NCI-H1105 treated with DMSO at 0.1 percent for 48 hours (cell line): ENCODE measurements around the gene RREB1.

Experiments used
- DNase-seq: peaks from one replicate; lab custom pipeline; 2025; lab: John Stamatoyannopoulos, UW

The RREB1 gene, protein sequence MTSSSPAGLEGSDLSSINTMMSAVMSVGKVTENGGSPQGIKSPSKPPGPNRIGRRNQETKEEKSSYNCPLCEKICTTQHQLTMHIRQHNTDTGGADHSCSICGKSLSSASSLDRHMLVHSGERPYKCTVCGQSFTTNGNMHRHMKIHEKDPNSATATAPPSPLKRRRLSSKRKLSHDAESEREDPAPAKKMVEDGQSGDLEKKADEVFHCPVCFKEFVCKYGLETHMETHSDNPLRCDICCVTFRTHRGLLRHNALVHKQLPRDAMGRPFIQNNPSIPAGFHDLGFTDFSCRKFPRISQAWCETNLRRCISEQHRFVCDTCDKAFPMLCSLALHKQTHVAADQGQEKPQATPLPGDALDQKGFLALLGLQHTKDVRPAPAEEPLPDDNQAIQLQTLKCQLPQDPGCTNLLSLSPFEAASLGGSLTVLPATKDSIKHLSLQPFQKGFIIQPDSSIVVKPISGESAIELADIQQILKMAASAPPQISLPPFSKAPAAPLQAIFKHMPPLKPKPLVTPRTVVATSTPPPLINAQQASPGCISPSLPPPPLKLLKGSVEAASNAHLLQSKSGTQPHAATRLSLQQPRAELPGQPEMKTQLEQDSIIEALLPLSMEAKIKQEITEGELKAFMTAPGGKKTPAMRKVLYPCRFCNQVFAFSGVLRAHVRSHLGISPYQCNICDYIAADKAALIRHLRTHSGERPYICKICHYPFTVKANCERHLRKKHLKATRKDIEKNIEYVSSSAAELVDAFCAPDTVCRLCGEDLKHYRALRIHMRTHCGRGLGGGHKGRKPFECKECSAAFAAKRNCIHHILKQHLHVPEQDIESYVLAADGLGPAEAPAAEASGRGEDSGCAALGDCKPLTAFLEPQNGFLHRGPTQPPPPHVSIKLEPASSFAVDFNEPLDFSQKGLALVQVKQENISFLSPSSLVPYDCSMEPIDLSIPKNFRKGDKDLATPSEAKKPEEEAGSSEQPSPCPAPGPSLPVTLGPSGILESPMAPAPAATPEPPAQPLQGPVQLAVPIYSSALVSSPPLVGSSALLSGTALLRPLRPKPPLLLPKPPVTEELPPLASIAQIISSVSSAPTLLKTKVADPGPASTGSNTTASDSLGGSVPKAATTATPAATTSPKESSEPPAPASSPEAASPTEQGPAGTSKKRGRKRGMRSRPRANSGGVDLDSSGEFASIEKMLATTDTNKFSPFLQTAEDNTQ (N-terminal part only)

DNA sequence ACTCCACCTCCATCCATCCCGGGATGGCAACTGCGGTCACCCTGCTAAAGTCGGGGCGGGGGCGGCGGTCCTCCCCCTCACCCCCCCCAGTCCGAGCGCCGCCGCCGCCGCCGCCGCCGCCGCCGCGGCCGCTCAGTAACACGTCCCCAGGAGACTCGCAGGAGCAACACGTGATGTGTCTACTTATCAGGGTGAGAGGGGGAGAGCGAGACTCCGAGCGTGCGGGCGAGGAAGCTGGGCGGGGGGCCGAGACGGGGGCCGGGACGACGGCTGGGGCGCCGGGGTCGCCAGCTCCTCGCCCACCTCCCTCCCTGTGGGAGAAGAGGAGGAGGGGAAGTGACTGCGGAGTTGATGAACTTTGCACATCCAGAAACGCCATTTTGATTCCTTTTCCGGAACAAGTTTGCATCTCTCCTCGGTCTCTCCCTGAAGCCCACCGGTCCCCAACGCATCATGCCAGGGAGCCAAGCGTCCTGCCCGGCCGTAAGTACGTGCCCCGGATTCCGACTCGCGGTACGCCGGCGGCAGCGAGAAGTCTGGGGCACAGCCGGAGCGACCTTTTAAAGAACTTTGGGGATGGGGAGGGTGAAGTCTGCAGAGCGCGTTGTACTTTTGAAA, at the start of gene RREB1:
Gene RREB1 (plus strand): TSS at position 384 of the 618 bp plus-strand sequence. CDS start 73,951 bp downstream, outside the sequence.
- DNase-seq, result peak; percentile 57

DNA sequence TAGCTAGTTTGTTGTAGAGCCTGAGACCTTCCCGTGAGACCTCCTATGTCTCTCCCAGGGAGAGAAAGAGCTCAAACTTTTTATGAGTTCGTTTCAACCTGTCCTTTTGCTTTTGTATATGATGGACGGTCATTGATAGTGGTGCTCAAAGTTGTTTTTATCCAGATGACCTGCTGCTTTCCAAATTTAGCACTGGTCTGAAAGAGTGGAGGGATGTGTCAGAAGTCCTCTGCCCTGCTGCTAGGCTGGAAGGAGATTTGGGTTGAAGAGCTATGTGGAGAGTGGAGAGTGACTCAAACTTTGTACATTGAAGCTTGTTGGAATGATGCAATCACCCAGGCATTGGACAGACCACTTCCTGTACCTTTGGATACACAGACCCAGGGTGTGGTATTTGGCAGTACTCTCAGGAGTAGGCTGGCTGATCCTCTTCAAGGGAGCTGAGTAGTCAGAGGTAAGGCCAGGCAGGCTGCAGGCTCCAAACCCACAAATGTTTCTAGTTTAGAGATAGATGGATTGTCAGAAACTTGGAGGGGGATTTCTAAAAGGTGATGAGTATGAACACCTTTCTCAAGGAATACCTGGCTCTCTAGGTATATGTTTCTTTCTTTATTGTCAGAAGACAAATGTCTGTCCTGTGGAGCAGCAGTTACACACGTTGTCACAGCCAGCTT, 49.4 kb upstream of the RREB1 start:
- no peak for DNase-seq

DNA sequence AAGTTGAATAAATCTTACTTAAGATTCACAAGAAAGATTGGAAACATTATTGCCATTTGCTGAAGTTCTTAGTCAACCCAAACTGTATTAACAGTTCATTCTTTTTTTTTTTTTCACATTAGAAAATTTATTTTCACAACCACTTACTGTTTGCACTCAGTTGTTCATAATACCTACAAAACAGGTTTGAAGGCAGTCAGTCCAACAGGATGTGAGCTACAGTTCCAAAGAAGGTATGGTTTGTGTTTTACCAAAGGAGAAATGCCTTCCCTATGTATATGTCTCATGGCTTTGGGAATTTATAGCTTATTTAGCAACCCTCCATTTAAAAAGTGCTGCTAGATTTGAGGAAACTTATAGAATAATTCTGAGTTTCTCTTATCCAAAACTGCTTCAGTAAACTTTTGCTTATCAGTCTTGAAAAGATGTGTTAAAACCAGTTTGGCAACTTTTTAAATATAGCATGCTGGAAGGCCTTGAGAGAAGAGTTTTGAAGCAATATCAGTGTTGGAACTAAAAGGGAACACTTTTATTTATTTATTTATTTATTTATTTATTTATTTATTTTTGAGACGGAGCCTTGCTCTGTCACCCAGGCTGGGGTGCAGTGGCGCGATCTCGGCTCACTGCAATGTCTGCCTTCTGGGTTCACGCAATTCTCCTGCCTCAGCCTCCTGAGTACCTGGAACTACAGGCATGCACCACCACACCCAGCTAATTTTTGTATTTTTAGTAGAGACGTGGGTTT, 46.8 kb upstream of the RREB1 start:
- DNase-seq, result no peak

DNA sequence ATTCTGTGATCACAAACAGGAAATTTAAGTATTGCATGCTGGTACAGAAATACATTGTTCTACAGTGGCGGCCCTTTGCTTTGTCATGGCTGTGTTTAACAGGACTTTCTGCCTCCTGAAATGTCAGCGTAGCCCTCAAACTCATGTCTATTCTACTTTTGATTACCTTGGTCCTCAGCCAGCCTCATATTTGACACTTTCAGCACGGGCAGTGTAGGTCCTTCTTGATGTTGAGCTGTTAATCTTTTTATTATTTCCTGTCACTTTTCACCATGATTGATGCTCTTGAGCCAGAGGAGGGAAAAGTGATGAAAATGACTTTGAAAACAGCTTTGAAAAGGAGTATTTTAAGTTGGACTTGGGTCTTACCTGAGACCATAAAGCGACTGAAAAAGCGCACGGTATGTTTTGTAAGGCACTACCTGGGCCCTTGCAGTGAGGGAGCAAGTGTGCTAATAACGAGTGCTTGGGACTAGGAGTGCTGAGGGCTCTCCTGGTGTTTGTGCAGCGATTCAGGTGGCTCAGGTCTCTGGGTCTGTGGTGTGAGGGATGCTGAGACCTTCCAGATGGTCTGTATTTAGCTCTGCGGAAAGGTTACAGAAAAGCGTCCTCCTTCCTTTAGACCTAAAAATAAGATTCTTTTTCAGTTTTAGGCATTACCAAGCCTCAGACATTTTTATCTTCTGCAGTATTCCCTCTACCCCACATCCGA, 45.2 kb upstream of the RREB1 start:
- peak; percentile 30 for DNase-seq

DNA sequence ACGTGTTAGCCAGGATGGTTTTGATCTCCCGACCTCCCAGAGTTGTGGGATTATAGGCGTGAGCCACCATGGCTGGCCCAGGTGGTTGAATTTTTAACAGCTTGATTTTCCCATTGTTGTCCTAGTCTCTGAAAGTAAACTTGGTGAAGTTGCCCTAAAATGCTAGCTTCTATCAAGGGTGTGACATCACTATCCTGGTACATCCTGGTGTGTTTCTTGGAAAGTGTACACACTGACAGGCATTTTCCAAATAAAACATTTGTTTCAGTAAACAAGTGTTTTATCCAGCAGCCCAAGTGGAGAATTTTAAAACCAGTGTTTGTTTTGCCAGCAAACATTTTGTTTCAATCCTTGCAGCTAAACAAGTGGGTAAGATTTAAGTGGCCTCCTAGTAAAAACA, 40.5 kb upstream of the RREB1 start:
- DNase-seq, result no peak

DNA sequence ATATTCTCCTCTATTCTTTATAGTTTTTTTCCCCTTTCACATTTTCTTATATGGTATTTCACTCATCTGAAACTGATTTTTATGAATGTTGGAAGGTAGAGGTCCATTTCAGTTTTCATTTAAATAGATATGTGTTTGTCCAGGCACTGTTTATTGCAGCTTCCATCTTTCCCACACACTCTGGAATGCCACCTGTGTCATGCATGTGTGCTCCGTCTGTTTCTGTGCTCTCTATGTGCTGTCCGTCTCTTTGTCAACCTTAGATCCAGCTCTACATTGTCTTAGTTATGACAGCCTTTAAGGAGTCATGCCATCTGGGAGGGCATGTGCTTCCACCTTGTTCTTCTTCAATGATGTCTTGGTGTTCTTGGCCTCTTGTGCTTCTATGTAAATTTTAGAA, 36.4 kb upstream of the RREB1 start:
- no peak for DNase-seq

DNA sequence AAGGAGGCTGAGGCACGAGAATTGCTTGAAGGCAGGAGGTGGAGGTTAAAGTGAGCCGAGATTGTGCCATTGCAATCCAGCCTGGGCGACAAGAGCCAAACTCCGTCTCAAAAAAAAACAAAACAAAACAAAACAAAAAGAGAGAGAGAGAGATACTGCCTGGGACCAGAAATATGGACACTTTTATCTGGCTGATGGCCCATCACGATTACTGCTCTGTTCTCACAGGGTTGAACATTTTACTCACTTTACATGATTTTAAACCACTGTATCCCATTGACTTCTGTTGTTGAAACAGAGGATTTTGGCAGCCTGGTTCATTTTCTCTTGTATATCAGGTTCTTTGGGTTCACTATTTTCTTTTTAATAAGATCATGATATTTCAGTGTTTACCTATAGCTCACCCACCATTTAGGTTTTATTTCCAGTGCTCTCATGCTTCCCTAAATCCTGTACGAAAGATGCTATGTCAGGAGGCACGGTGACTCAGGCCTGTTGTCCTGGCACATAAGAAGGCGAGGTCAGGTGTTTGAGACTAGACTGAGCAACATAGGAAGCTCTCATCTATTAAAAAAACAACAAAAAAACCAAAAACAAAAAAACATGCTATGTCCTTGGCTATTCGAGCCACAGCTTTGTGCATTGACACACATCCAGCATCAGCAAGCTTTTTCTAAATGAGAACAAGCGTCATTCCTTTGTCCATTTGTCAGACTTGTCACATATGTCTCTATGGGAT, 34.5 kb upstream of the RREB1 start:
- no peak for DNase-seq

DNA sequence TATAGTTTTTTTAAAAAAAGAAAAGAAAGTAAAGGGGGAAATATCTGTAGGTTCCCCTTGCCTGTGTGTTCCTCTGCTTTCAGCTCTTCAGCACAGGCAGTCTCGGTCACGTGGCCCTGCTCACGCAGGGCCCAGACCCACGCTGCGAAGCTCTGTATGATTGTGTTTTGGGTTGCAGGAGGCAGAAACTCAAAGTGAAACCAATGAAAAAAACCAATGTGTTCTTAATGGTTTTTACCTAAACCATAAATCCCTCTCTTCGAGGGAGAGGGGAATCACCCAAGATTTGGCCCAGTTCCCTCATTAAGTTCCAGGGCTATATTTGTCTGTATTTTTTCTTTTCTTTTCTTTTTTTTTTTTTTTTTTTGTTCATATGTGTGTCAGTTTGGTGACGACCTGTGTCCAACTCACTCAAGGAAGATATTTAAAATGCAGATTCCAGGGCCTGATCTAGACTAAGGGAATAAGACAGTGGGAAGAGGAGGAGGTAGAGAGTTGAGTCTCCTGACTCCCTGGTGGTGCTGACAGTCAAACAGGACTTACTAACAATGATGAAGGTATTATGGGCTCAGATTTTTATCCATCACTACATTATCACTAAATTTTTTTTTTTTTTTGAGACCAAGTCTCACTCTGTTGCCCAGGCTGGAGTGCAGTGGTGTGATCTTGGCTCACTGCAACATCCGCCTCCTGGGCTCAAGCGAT, 33.8 kb upstream of the RREB1 start:
- no peak for DNase-seq

DNA sequence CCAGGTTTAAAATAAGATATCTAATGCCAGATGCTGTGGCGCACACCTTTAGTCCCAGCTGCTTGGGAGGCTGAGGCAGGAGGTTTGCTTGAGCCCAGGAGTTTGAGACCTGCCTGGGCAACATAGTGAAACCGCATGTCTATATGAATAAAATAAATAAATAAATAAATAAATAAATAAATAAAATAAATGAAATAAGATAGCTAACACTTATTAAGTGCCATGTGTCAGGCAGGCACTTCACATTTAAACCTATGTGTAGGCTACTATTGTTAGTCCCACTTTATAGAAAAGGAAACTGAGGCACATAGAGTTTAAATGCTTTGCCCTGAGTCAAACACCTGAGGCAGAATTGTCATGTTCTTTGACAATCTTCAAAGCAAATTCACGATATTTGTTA, 32.9 kb upstream of the RREB1 start:
- DNase-seq, result no peak

DNA sequence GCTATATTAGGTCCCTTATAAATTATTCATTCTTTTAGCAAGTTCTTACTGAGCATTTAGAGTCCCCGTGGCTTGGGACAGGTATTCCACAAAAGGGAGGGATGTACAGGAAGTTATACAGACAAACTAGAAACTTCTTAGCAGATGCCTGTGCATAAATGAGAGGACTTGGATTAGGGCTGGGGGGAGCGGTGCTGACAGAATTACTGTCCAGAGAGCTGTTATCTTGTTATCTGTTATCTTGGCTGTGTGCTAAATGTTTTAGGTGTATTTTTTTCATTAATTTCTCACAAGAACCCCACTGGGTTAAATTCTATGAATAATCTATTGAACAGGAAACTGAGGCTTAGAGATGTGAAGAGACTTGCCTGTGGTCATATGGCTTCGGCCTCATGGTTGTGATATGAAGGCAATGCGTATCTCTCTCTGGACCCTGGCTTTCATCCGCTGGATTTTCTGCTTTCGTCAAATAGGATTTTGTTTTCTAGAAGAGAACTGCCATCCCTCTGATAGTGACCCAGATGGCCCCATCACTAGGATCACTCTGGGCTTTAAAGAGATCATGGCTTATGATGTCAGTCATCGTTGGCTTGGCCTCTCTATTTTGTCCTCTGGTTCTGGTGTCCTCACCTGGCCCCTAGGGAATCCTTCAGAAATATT, 32.3 kb upstream of the RREB1 start:
- no peak for DNase-seq

DNA sequence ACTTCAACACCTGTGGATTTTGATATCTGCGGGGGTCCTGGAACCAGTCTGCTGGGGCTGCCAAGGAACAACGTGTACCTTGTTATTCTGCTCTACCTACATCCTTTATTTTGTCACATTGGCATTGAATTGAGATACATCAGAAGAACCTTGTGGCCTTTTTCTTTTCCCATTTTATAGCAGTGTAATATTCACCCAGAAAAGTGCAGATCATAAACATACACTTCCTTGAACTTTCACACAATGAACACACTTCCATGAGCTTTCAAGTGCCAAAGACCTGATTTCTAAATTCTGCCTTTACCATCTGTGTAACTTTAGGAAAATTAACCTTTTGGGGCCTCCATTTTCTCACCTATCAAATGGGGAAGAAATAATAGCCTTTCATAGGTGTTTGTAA, 29.9 kb upstream of the RREB1 start:
- no peak for DNase-seq

DNA sequence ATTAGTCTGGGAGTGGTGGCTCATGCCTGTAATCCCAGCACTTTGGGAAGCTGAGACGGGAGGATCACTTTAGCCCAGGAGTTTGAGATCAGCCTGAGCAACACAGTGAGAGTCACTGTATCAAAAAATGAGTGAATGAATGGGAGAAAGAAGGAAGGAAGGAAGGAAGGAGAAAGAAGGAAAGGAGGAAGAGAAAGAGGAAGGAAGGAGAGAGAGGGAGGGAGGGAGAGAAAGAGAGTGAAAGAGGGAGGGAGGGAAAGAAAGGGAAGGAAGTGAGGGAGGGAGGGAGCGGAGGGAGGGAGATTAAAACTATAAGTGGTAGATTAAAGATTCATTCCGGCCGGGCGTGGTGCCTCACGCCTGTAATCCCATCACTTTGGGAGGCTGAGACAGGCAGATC, 28.9 kb upstream of the RREB1 start:
- no peak for DNase-seq

DNA sequence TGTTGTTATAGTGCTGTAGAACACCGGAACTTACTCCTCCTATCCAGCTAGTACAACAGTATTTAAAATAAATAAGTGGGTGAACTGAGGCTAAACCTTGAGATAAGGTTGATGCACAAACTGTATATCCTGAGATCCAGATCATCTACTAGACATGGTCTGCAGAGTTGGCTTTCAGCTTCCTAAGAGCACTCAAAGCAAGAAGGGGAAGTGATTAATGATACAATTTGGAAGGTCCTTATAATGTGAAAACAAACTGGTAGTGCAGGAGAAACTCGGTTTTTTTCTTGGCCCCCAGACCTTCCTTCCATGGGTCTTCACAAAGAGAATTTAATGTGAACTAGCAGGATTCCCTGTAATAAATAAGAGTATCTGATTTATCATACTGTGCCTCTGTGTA, 27.4 kb upstream of the RREB1 start:
- DNase-seq, result no peak

DNA sequence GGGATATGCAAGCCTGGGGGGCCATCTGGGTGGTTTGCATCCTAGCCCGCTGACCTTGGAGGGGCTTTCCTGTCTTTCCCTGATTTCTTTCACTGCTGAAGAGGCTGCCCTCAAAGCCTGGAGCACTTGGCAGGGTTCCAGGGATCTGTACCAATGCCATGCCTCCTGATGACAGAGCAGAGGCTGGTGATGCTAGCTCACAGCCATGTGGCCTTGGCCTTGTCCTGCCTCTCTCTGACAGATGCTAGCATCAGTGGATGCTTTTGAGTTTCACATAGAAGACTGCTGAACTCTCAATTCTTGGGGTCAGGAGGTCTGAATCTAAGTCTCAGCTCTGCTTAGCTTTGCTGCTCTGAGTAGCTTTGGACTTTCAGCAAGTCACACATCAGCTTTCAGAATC, 21.9 kb upstream of the RREB1 start:
- peak; percentile 70 for DNase-seq

DNA sequence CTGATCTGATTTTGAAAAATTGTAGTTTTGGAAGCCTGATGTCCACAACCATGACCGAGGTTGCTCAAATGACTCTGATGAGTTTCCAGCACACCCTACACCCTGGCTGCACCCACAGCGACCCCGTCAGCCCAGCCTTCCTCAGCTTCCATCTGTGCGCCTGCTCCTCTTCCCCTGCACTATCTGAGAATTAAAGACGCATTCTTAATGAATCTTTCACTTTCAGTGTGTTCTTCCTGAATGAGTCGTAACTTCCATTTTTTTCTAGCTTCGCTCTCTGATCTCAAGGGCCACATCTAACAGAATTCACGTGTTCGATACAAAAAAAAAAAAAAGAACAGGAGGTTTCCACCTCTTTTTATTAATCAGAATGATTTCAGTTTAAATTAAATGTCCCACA, 21.3 kb upstream of the RREB1 start:
- DNase-seq, result no peak

DNA sequence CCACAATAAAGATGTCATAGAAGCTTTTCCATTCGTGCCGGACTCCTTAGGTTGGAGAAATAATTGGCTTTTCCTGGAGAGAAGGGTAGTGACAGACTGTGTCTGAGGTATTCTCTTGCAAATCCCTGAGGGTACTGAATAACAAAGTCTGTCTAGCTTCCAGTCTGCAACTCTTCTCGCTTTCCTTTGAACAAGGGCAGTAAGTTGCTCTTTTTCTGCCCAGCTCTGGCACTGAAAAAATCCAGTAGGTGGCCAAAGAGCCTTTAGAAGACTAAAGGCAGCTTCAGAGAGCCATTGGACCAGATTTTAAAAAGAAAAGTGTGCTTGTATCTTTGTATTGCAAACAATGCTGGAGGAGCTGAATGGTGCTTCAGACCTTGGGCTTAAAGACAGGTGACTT, 20.7 kb upstream of the RREB1 start:
- DNase-seq, result no peak

DNA sequence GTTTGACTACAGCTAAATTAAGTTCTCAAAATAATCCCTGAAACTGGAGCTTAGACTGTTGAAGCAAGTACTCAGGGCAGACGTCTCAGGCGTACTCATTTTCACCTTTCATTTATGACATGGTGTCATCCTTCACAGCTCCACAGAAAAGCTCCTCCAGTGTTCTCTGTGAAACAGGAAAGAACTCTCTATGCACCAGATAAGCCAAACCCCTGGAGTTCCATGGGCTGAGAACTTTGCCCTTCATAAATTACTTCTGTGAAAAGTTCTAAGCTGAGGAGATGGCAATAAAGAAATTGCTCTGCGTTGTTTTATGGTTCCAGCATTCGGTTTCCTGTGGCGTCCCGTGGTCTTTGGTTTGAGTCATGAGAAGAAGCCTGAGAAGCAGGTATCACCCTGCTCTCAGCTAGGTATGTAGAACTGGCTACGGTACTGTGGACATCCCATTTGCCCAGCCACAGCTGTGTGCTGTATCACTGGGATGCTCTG, 20.2 kb upstream of the RREB1 start:
- DNase-seq, result no peak
